ENCODE results near the gene KNG1. TPM values are rescaled to one million over a fixed set of nuclear protein-coding genes. Genes with fewer than 3 reads are reported as not detected.
A peak's percentile ranks its signal among the peaks of the same experiment; 100 is the strongest.

KNG1 gene
- total RNA-seq, 1 experiment from 2014 or later: not detected

GRCh38 chr3:186760141-186760833 is 43.1 kb downstream of the KNG1 start:
- in situ Hi-C loops (cut with HindIII; ENCODE audit: low sequenced_read_pairs): no loop called here
- no peak for DNase-seq (ENCODE audit: low spot score)

GRCh38 chr3:186760897-186761447 is 43.8 kb downstream of the KNG1 start:
- no peak for DNase-seq (ENCODE audit: low spot score)
- in situ Hi-C loops (cut with HindIII; ENCODE audit: low sequenced_read_pairs): no loop called here

GRCh38 chr3:186772281-186772694 is 55.1 kb downstream of the KNG1 start:
- in situ Hi-C loops (cut with HindIII; ENCODE audit: low sequenced_read_pairs): no loop called here
- peak; percentile 8 for DNase-seq (ENCODE audit: low spot score)

GRCh38 chr3:186772701-186773417 is 55.7 kb downstream of the KNG1 start:
- no peak for DNase-seq (ENCODE audit: low spot score)
- in situ Hi-C loops (cut with HindIII; ENCODE audit: low sequenced_read_pairs): no loop called here

- no peak for DNase-seq (ENCODE audit: low spot score)
- in situ Hi-C loops (cut with HindIII; ENCODE audit: low sequenced_read_pairs): no loop called here
These were observed 58.8 kb downstream of the KNG1 start for GRCh38 chr3:186775999-186776398.

GRCh38 chr3:186779204-186779603 is 62.0 kb downstream of the KNG1 start:
- in situ Hi-C loops (cut with HindIII; ENCODE audit: low sequenced_read_pairs): no loop called here
- no peak for DNase-seq (ENCODE audit: low spot score)

- in situ Hi-C loops (cut with HindIII; ENCODE audit: low sequenced_read_pairs): no loop called here
- no peak for DNase-seq (ENCODE audit: low spot score)
These were observed 65.4 kb downstream of the KNG1 start for GRCh38 chr3:186782542-186783057.

GRCh38 chr3:186783058-186783730 is 66.0 kb downstream of the KNG1 start, which contains the start of gene EIF4A2:
Gene EIF4A2 (plus strand): TSS chr3:186783577. CDS start chr3:186783611, 34 bp downstream.
- in situ Hi-C loops (cut with HindIII; ENCODE audit: low sequenced_read_pairs): no loop called here

GRCh38 chr3:186783731-186784515 is 66.8 kb downstream of the KNG1 start:
- in situ Hi-C loops (cut with HindIII; ENCODE audit: low sequenced_read_pairs): no loop called here
- peak; percentile 86 for DNase-seq (ENCODE audit: low spot score)

More at GRCh38 chr3:186783058-186783730, 66.0 kb downstream of the KNG1 start, which contains the start of gene EIF4A2:
- peak; percentile 86 for DNase-seq (ENCODE audit: low spot score)

GRCh38 chr3:186784820-186785494 is 67.8 kb downstream of the KNG1 start:
- no peak for DNase-seq (ENCODE audit: low spot score)
- in situ Hi-C loops (cut with HindIII; ENCODE audit: low sequenced_read_pairs): no loop called here

- in situ Hi-C loops (cut with HindIII; ENCODE audit: low sequenced_read_pairs): no loop called here
- no peak for DNase-seq (ENCODE audit: low spot score)
These were observed 68.4 kb downstream of the KNG1 start for GRCh38 chr3:186785495-186786018.

- in situ Hi-C loops (cut with HindIII; ENCODE audit: low sequenced_read_pairs): no loop called here
These were observed 69.8 kb downstream of the KNG1 start for GRCh38 chr3:186786922-186787321.

GRCh38 chr3:186787642-186788481 is 70.7 kb downstream of the KNG1 start:
- in situ Hi-C loops (cut with HindIII; ENCODE audit: low sequenced_read_pairs): no loop called here
- peak; percentile 14 for DNase-seq (ENCODE audit: low spot score)

More at GRCh38 chr3:186786922-186787321, 69.8 kb downstream of the KNG1 start:
- DNase-seq (ENCODE audit: low spot score): no peak

- DNase-seq (ENCODE audit: low spot score): peak; percentile 15
- in situ Hi-C loops (cut with HindIII; ENCODE audit: low sequenced_read_pairs): no loop called here
These were observed 71.6 kb downstream of the KNG1 start for GRCh38 chr3:186788482-186789370.

GRCh38 chr3:186789554-186790260 is 72.5 kb downstream of the KNG1 start:
- DNase-seq (ENCODE audit: low spot score): peak; percentile 22
- in situ Hi-C loops (cut with HindIII; ENCODE audit: low sequenced_read_pairs): no loop called here
